GM23338 (cell line): Measurements from ENCODE around the gene NDST1. TPM values are rescaled to one million over a fixed set of nuclear protein-coding genes. Genes with fewer than 3 reads are reported as not detected.

Experiments used
- ATAC-seq: fragments of 200-7000 bp; cut with Tn5 transposase; 3 replicates; pipeline ENCODE4 v1.9.1; 2020
- DNase-seq: peaks from one replicate; pipeline ENCODE4 v3.0.0-alpha.2; 2015; ENCODE audit warnings: low spot score
- H2AFZ ChIP-seq: fragments of 200-600 bp; sonication (generic); 2 replicates; pipeline ENCODE4 v1.8.0; 2016; ENCODE audit warnings: antibody characterized with exemption, mild to moderate bottlenecking, moderate library complexity
- H3F3A ChIP-seq: fragments of 200-600 bp; sonication (generic); replicated peaks from 2 replicates; pipeline ENCODE4 v1.8.0; 2017; ENCODE audit warnings: antibody characterized with exemption, mixed run types, low read depth
- H3K27ac ChIP-seq: fragments of 200-600 bp; sonication (generic); 2 replicates; pipeline ENCODE4 v1.6.1; 2016; ENCODE audit warnings: low read depth
- H3K27me3 ChIP-seq: fragments of 200-600 bp; sonication (generic); 2 replicates; pipeline ENCODE4 v1.8.0; 2016; ENCODE audit warnings: mild to moderate bottlenecking, mixed run types, moderate library complexity; ENCODE audit not compliant: insufficient read depth
- H3K36me3 ChIP-seq: fragments of 200-600 bp; sonication (generic); 2 replicates; pipeline ENCODE4 v1.8.0; 2016; ENCODE audit warnings: mild to moderate bottlenecking; ENCODE audit not compliant: insufficient read depth
- H3K4me1 ChIP-seq: fragments of 200-600 bp; sonication (generic); 2 replicates; pipeline ENCODE4 v1.8.0; 2016; ENCODE audit warnings: mild to moderate bottlenecking, moderate library complexity; ENCODE audit not compliant: insufficient read depth
- H3K4me2 ChIP-seq: fragments of 200-600 bp; sonication (generic); 2 replicates; pipeline ENCODE4 v1.7.1; 2017; ENCODE audit warnings: mixed run types
- H3K4me3 ChIP-seq: fragments of 200-600 bp; sonication (generic); 2 replicates; pipeline ENCODE4 v1.6.1; 2016; ENCODE audit warnings: mixed run types
- H3K79me2 ChIP-seq: fragments of 200-600 bp; sonication (generic); replicated peaks from 2 replicates; pipeline ENCODE4 v1.8.0; 2017; ENCODE audit warnings: mild to moderate bottlenecking; ENCODE audit not compliant: insufficient read depth
- H3K9me2 ChIP-seq: fragments of 200-600 bp; sonication (generic); 2 replicates; pipeline ENCODE4 v1.8.0; 2017; ENCODE audit not compliant: insufficient read depth
- H4K20me1 ChIP-seq: fragments of 200-600 bp; sonication (generic); replicated peaks from 2 replicates; pipeline ENCODE4 v1.8.0; 2017; ENCODE audit warnings: mild to moderate bottlenecking; ENCODE audit not compliant: insufficient read depth
- H3K27ac Mint-ChIP-seq: 2 replicates; pipeline ENCODE4 v1.8.0; 2020; ENCODE audit warnings: inconsistent platforms, mild to moderate bottlenecking, moderate library complexity, mixed read lengths
- H3K27me3 Mint-ChIP-seq: 3 replicates; pipeline ENCODE4 v1.8.0; 2022; ENCODE audit warnings: low read depth, mild to moderate bottlenecking, moderate library complexity, mixed read lengths, inconsistent platforms; ENCODE audit not compliant: insufficient read depth, poor library complexity
- H3K36me3 Mint-ChIP-seq: 3 replicates; pipeline ENCODE4 v1.8.0; 2021; ENCODE audit warnings: low read depth, mild to moderate bottlenecking, inconsistent platforms, moderate library complexity, mixed read lengths
- H3K4me1 Mint-ChIP-seq: 3 replicates; pipeline ENCODE4 v1.8.0; 2020; ENCODE audit warnings: mild to moderate bottlenecking, inconsistent platforms, mixed read lengths
- H3K4me3 Mint-ChIP-seq: 3 replicates; pipeline ENCODE4 v1.8.0; 2021; ENCODE audit warnings: moderate library complexity, mild to moderate bottlenecking, inconsistent platforms, mixed read lengths
- H3K9me3 Mint-ChIP-seq: 3 replicates; pipeline ENCODE4 v1.8.0; 2020; ENCODE audit warnings: moderate library complexity, mild to moderate bottlenecking, inconsistent platforms, mixed read lengths
- CREB1 ChIP-seq: fragments of 250-450 bp; sonication (Bioruptor Pico); IDR thresholded peaks from 2 replicates; pipeline ENCODE4 v1.5.0; 2020; ENCODE audit warnings: low read depth, mild to moderate bottlenecking, moderate library complexity
- EZH2phosphoT487 ChIP-seq: fragments of 200-600 bp; sonication (generic); IDR thresholded peaks from one replicate; pipeline ENCODE4 v1.8.1; 2018; ENCODE audit warnings: antibody characterized with exemption; ENCODE audit not compliant: unreplicated experiment
- NANOG ChIP-seq: IDR thresholded peaks from 2 replicates; pipeline ENCODE4 v1.6.1; 2016; ENCODE audit warnings: antibody characterized with exemption, borderline replicate concordance
- POLR2AphosphoS5 ChIP-seq: IDR thresholded peaks from 2 replicates; pipeline ENCODE4 v1.6.1; 2016; ENCODE audit warnings: antibody characterized with exemption, low read depth
- STAT1 ChIP-seq: IDR thresholded peaks from one replicate; pipeline ENCODE4 v1.6.1; 2016; ENCODE audit warnings: antibody characterized with exemption; ENCODE audit not compliant: unreplicated experiment
- ZNF114 ChIP-seq: fragments of 250-450 bp; sonication (Bioruptor Pico); IDR thresholded peaks from 2 replicates; pipeline ENCODE4 v1.5.0; 2020; ENCODE audit warnings: mild to moderate bottlenecking, moderate library complexity
- ZNF331 ChIP-seq: fragments of 250-450 bp; sonication (Bioruptor Pico); IDR thresholded peaks from 2 replicates; pipeline ENCODE4 v1.5.0; 2020; ENCODE audit warnings: low read depth, mild to moderate bottlenecking, moderate library complexity
- polyA plus RNA-seq: library from polyadenylated mRNA; unstranded; fragments of >200 nt; fragmentation: Nextera tagmentation; extraction: Ambion mirVana; gene quantifications from 2 replicates; pipeline ENCODE4 v1.2.1, GENCODE V29; 2016
- total RNA-seq: library from RNA; depleted of rRNA; stranded (reverse); fragments of >200 nt; shearing (Covaris generic); gene quantifications from 2 replicates; pipeline ENCODE4 v1.2.3, GENCODE V29; 2014
- TF ChIP-seq, protein P1 (sequence below): IDR thresholded peaks from 2 replicates; pipeline ENCODE4 v1.6.1; 2016; ENCODE audit warnings: antibody characterized with exemption
- TF ChIP-seq, protein P2 (sequence below), 2 experiments: fragments of 200-600 bp in 1 of 2; sonication (generic) in 1 of 2; conservative IDR thresholded peaks; 2 replicates each; pipeline versions ENCODE4 v1.5.1 to v1.6.1; 2016 to 2017; ENCODE audit warnings: antibody characterized with exemption in 2 of 2, low read depth in 2 of 2, mild to moderate bottlenecking in 2 of 2, moderate library complexity in 1 of 2
- TF ChIP-seq, protein P3 (sequence below): fragments of 250-450 bp; sonication (Bioruptor Pico); IDR thresholded peaks from 2 replicates; pipeline ENCODE4 v1.5.0; 2020; ENCODE audit warnings: mild to moderate bottlenecking, moderate library complexity
- TF ChIP-seq, protein P4 (sequence below): IDR thresholded peaks from one replicate; pipeline ENCODE4 v1.6.1; 2018; ENCODE audit warnings: antibody characterized with exemption; ENCODE audit not compliant: unreplicated experiment

Gene NDST1
- total and polyA plus RNA-seq, 2 experiments from 2014 or later, result 7.3 to 85.0 TPM

DNA sequence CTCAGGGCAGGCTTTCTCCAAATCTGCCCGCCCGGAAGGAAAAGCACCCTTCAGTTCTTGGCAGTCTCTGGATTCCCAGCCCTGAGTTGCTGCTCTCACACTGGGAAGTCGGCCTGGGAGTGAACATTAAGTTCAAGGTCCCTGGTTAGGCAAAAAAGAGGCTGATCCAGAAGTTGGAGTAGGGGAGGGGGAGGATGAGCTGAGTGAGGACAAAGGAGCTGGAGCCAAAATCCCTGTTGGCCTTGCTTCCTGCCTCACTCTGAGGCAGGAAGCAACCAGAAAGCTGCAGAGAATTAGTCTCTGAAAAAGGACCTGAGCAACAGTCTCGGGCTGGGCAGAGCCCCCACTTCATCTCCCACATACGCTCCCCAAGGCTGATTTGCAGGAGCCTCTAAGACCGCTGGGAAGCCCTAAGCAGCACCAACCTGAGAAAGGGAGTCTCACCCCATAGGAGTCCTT lies 43.3 kb upstream of the NDST1 start (continued):
- TF ChIP-seq ZNF331 (CRISPR knock-in tag) (no peak), STAT1 (no peak)
- TF ChIP-seq, protein P1, sequence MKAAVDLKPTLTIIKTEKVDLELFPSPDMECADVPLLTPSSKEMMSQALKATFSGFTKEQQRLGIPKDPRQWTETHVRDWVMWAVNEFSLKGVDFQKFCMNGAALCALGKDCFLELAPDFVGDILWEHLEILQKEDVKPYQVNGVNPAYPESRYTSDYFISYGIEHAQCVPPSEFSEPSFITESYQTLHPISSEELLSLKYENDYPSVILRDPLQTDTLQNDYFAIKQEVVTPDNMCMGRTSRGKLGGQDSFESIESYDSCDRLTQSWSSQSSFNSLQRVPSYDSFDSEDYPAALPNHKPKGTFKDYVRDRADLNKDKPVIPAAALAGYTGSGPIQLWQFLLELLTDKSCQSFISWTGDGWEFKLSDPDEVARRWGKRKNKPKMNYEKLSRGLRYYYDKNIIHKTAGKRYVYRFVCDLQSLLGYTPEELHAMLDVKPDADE, result no peak; the same call in 1 of the 2 replicates

DNA sequence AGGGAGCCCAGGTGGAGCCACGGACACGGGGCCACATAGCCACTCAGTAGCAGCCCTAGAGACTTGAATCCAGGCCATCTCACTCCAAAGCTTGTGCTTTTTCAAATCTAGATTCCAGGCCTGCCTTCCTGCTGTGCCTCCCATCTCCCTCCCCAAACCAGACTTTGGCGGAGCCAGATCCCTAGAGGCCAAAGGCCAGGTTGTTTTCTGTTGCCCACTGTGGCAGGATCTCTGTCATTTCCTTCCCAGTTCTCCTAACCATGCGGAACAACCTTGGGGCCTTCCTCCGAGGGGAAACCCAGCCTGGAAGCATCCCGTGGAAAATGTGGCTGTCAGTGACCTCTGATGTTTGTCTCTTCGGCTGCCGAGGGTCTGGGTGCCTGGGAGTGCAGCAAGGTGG lies 42.0 kb upstream of the NDST1 start:
- Histone ChIP-seq H4K20me1 (no peaks in the 10 kb centered on the region), H3F3A (peaks cover 5% of the 10 kb centered on the region), H3K4me1 (peaks cover 36% of the 10 kb centered on the region), H3K79me2 (no peaks in the 10 kb centered on the region), H2AFZ (0 out of 2 replicates have a peak overlapping the region, but pooled peaks have one; percentile 63), H3K4me2 (no peak overlapping the region), H3K36me3 (no peaks in the 10 kb centered on the region), H3K4me3 (no peak overlapping the region), H3K9me2 (no peaks in the 10 kb centered on the region), H3K27me3 (no peaks in the 10 kb centered on the region), H3K27ac (no peak overlapping the region)
- H3K27me3 Mint-ChIP-seq, result peaks cover 21% of the 10 kb centered on the region
- ATAC-seq, result no peak
- H3K4me3 Mint-ChIP-seq, result no peak overlapping the region
- H3K36me3 Mint-ChIP-seq, result no peaks in the 10 kb centered on the region
- H3K27ac Mint-ChIP-seq, result no peak overlapping the region
- H3K9me3 Mint-ChIP-seq, result no peaks in the 10 kb centered on the region
- peaks cover 36% of the 10 kb centered on the region for H3K4me1 Mint-ChIP-seq
- DNase-seq, result no peak
- TF ChIP-seq, protein P2, sequence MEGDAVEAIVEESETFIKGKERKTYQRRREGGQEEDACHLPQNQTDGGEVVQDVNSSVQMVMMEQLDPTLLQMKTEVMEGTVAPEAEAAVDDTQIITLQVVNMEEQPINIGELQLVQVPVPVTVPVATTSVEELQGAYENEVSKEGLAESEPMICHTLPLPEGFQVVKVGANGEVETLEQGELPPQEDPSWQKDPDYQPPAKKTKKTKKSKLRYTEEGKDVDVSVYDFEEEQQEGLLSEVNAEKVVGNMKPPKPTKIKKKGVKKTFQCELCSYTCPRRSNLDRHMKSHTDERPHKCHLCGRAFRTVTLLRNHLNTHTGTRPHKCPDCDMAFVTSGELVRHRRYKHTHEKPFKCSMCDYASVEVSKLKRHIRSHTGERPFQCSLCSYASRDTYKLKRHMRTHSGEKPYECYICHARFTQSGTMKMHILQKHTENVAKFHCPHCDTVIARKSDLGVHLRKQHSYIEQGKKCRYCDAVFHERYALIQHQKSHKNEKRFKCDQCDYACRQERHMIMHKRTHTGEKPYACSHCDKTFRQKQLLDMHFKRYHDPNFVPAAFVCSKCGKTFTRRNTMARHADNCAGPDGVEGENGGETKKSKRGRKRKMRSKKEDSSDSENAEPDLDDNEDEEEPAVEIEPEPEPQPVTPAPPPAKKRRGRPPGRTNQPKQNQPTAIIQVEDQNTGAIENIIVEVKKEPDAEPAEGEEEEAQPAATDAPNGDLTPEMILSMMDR (conservative IDR thresholded peaks at IDR 0.05; ENCODE audit: low read depth in 2 of 2), result no peak
- TF ChIP-seq NANOG, result no peak
- no peak for TF ChIP-seq ZNF114
- no peak for TF ChIP-seq EZH2phosphoT487
- TF ChIP-seq, protein P3, sequence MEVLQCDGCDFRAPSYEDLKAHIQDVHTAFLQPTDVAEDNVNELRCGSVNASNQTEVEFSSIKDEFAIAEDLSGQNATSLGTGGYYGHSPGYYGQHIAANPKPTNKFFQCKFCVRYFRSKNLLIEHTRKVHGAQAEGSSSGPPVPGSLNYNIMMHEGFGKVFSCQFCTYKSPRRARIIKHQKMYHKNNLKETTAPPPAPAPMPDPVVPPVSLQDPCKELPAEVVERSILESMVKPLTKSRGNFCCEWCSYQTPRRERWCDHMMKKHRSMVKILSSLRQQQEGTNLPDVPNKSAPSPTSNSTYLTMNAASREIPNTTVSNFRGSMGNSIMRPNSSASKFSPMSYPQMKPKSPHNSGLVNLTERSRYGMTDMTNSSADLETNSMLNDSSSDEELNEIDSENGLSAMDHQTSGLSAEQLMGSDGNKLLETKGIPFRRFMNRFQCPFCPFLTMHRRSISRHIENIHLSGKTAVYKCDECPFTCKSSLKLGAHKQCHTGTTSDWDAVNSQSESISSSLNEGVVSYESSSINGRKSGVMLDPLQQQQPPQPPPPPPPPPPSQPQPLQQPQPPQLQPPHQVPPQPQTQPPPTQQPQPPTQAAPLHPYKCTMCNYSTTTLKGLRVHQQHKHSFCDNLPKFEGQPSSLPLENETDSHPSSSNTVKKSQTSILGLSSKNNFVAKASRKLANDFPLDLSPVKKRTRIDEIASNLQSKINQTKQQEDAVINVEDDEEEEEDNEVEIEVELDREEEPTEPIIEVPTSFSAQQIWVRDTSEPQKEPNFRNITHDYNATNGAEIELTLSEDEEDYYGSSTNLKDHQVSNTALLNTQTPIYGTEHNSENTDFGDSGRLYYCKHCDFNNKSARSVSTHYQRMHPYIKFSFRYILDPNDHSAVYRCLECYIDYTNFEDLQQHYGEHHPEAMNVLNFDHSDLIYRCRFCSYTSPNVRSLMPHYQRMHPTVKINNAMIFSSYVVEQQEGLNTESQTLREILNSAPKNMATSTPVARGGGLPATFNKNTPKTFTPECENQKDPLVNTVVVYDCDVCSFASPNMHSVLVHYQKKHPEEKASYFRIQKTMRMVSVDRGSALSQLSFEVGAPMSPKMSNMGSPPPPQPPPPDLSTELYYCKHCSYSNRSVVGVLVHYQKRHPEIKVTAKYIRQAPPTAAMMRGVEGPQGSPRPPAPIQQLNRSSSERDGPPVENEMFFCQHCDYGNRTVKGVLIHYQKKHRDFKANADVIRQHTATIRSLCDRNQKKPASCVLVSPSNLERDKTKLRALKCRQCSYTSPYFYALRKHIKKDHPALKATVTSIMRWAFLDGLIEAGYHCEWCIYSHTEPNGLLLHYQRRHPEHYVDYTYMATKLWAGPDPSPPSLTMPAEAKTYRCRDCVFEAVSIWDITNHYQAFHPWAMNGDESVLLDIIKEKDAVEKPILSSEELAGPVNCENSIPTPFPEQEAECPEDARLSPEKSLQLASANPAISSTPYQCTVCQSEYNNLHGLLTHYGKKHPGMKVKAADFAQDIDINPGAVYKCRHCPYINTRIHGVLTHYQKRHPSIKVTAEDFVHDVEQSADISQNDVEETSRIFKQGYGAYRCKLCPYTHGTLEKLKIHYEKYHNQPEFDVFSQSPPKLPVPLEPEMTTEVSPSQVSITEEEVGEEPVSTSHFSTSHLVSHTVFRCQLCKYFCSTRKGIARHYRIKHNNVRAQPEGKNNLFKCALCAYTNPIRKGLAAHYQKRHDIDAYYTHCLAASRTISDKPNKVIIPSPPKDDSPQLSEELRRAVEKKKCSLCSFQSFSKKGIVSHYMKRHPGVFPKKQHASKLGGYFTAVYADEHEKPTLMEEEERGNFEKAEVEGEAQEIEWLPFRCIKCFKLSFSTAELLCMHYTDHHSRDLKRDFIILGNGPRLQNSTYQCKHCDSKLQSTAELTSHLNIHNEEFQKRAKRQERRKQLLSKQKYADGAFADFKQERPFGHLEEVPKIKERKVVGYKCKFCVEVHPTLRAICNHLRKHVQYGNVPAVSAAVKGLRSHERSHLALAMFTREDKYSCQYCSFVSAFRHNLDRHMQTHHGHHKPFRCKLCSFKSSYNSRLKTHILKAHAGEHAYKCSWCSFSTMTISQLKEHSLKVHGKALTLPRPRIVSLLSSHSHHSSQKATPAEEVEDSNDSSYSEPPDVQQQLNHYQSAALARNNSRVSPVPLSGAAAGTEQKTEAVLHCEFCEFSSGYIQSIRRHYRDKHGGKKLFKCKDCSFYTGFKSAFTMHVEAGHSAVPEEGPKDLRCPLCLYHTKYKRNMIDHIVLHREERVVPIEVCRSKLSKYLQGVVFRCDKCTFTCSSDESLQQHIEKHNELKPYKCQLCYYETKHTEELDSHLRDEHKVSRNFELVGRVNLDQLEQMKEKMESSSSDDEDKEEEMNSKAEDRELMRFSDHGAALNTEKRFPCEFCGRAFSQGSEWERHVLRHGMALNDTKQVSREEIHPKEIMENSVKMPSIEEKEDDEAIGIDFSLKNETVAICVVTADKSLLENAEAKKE (CRISPR knock-in tag), result no peak
- TF ChIP-seq, protein P1, result no peak
- TF ChIP-seq CREB1 (CRISPR knock-in tag), result no peak
- TF ChIP-seq, protein P4, sequence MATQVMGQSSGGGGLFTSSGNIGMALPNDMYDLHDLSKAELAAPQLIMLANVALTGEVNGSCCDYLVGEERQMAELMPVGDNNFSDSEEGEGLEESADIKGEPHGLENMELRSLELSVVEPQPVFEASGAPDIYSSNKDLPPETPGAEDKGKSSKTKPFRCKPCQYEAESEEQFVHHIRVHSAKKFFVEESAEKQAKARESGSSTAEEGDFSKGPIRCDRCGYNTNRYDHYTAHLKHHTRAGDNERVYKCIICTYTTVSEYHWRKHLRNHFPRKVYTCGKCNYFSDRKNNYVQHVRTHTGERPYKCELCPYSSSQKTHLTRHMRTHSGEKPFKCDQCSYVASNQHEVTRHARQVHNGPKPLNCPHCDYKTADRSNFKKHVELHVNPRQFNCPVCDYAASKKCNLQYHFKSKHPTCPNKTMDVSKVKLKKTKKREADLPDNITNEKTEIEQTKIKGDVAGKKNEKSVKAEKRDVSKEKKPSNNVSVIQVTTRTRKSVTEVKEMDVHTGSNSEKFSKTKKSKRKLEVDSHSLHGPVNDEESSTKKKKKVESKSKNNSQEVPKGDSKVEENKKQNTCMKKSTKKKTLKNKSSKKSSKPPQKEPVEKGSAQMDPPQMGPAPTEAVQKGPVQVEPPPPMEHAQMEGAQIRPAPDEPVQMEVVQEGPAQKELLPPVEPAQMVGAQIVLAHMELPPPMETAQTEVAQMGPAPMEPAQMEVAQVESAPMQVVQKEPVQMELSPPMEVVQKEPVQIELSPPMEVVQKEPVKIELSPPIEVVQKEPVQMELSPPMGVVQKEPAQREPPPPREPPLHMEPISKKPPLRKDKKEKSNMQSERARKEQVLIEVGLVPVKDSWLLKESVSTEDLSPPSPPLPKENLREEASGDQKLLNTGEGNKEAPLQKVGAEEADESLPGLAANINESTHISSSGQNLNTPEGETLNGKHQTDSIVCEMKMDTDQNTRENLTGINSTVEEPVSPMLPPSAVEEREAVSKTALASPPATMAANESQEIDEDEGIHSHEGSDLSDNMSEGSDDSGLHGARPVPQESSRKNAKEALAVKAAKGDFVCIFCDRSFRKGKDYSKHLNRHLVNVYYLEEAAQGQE, result no peak
- no peak for TF ChIP-seq POLR2AphosphoS5
- TF ChIP-seq ZNF331 (CRISPR knock-in tag), result no peak
